Tibial artery (tissue), 4 donors: ENCODE measurements around the gene POU2F1.

Experiments
- DNase-seq, 2 donors: peaks; one replicate each; pipeline ENCODE4 v3.0.0-alpha.2; 2019
- H3K27ac ChIP-seq, 2 donors: fragments of 200-600 bp; sonication (generic) in 1 of 2; 1 replicate in 1 of 2; 2 replicates in 1 of 2; pipeline ENCODE4 v1.5.1; 2018 to 2019; ENCODE audit warnings: mild to moderate bottlenecking in 1 of 2
- H3K27me3 ChIP-seq, 2 donors: fragments of 200-600 bp; sonication (generic) in 1 of 2; one replicate each; pipeline versions ENCODE4 v1.5.1 to v1.6.0; 2016 to 2019
- H3K36me3 ChIP-seq, 3 donors: fragments of 200-600 bp; sonication (generic) in 2 of 3; one replicate each; pipeline ENCODE4 v1.5.1; 2016 to 2019; ENCODE audit warnings: mild to moderate bottlenecking in 2 of 3
- H3K4me1 ChIP-seq, 4 donors: fragments of 200-600 bp; sonication (generic) in 2 of 4; 1 replicate in 3 of 4; 2 replicates in 1 of 4; pipeline ENCODE4 v1.5.1; 2016 to 2019
- H3K4me3 ChIP-seq, 2 donors: fragments of 200-600 bp; sonication (generic) in 1 of 2; 1 replicate in 1 of 2; 2 replicates in 1 of 2; pipeline ENCODE4 v1.5.1; 2018 to 2019; ENCODE audit warnings: mild to moderate bottlenecking in 2 of 2
- H3K9me3 ChIP-seq, 3 donors: fragments of 200-600 bp; sonication (generic) in 1 of 3; one replicate each; pipeline ENCODE4 v1.5.1; 2016 to 2019
- CTCF ChIP-seq, 2 experiments: fragments of 200-600 bp in 1 of 2; fragments of 450-650 bp in 1 of 2; IDR thresholded peaks; one replicate each; pipeline ENCODE4 v1.5.1; 2017 to 2019; ENCODE audit warnings: antibody characterized with exemption in 2 of 2, mild to moderate bottlenecking in 1 of 2, moderate library complexity in 1 of 2
- intact Hi-C: fragments of 100-400 bp; cut with DNase I; formaldehyde crosslinking; loops from one replicate; pipeline ENCODE4 v1.15.0; 2023; ENCODE audit warnings: low total_unique reads

POU2F1 gene

GRCh38 chr1:167344112-167344511 is 123.4 kb downstream of the POU2F1 start:
- Histone ChIP-seq H3K27ac (no peak overlapping the region), H3K4me1 (no peaks in the 10 kb centered on the region), H3K9me3 (no peaks in the 10 kb centered on the region), H3K27me3 (no peaks in the 10 kb centered on the region), H3K4me3 (no peak overlapping the region), H3K36me3 (peaks cover 0 to 7% (median 0%) of the 10 kb centered on the region in 3 donors)
- DNase-seq: no peak
- TF ChIP-seq CTCF (IDR thresholded peaks at IDR 0.05): no peak
- intact Hi-C loops: no loop called here

- DNase-seq: no peak
- intact Hi-C loops: no loop called here
- TF ChIP-seq CTCF (IDR thresholded peaks at IDR 0.05): no peak
- peaks cover 0 to 5% (median 0%) of the 10 kb centered on the region in 3 donors for H3K36me3 ChIP-seq
- no peaks in the 10 kb centered on the region for H3K4me1 ChIP-seq
- no peak overlapping the region for H3K4me3 ChIP-seq
- H3K27me3 ChIP-seq: no peaks in the 10 kb centered on the region
- H3K27ac ChIP-seq: no peak overlapping the region
- no peaks in the 10 kb centered on the region for H3K9me3 ChIP-seq
Measured at GRCh38 chr1:167344615-167345385, 124.1 kb downstream of the POU2F1 start.

GRCh38 chr1:167345386-167345733 is 124.7 kb downstream of the POU2F1 start:
- no peaks in the 10 kb centered on the region for H3K4me1 ChIP-seq
- H3K4me3 ChIP-seq: no peak overlapping the region
- peaks cover 0 to 5% (median 0%) of the 10 kb centered on the region in 3 donors for H3K36me3 ChIP-seq
- no peak for TF ChIP-seq CTCF (IDR thresholded peaks at IDR 0.05)
- no peaks in the 10 kb centered on the region for H3K27me3 ChIP-seq
- H3K27ac ChIP-seq: no peak overlapping the region
- intact Hi-C loops: no loop called here
- H3K9me3 ChIP-seq: no peaks in the 10 kb centered on the region
- no peak for DNase-seq

- H3K9me3 ChIP-seq: no peaks in the 10 kb centered on the region
- no peaks in the 10 kb centered on the region for H3K4me1 ChIP-seq
- no peak for DNase-seq
- H3K4me3 ChIP-seq: no peak overlapping the region
- TF ChIP-seq CTCF (IDR thresholded peaks at IDR 0.05): no peak
- intact Hi-C loops: no loop called here
- H3K36me3 ChIP-seq: no peaks in the 10 kb centered on the region
- no peaks in the 10 kb centered on the region for H3K27me3 ChIP-seq
- no peak overlapping the region for H3K27ac ChIP-seq
Measured at GRCh38 chr1:167357305-167357704, 136.6 kb downstream of the POU2F1 start.

- no peaks in the 10 kb centered on the region for H3K36me3 ChIP-seq
- intact Hi-C loops: no loop called here
- no peak for TF ChIP-seq CTCF (IDR thresholded peaks at IDR 0.05)
- no peak overlapping the region for H3K27ac ChIP-seq
- DNase-seq: no peak
- H3K4me1 ChIP-seq: no peaks in the 10 kb centered on the region
- no peaks in the 10 kb centered on the region for H3K9me3 ChIP-seq
- H3K27me3 ChIP-seq: no peaks in the 10 kb centered on the region
- H3K4me3 ChIP-seq: no peak overlapping the region
Measured at GRCh38 chr1:167359295-167359694, 138.6 kb downstream of the POU2F1 start.
